Activated CD8-positive, alpha-beta T cell treated with anti-CD3 and anti-CD28 coated beads for 36 hours (primary cell): ENCODE results near the gene PGA5. TPM values are rescaled to one million over a fixed set of nuclear protein-coding genes. Genes with fewer than 3 reads are reported as not detected.
A peak's percentile ranks its signal among the peaks of the same experiment; 100 is the strongest.

Experiments
- ATAC-seq: fragments of 200-7000 bp; cut with Tn5 transposase; one replicate; pipeline ENCODE4 v1.10.0; 2021; ENCODE audit warnings: mild to moderate bottlenecking, moderate library complexity
- CTCF ChIA-PET: fragments of 350-600 bp; sonication (Branson Sonifier 250); formaldehyde crosslinking; loops from one replicate; lab custom pipeline; 2021; ENCODE audit warnings: antibody characterized with exemption; lab: Charles Lee
- POLR2A ChIA-PET: fragments of 350-600 bp; sonication (Branson Sonifier 250); formaldehyde crosslinking; loops from one replicate; lab custom pipeline; 2021; ENCODE audit warnings: antibody characterized with exemption; lab: Charles Lee
- DNase-seq: peaks from one replicate; pipeline ENCODE4 v3.0.0-alpha.2; 2020
- H3K27ac Mint-ChIP-seq: one replicate; pipeline ENCODE4 v1.8.0; 2021; ENCODE audit warnings: mild to moderate bottlenecking, mixed read lengths
- H3K27me3 Mint-ChIP-seq: one replicate; pipeline ENCODE4 v1.8.0; 2021; ENCODE audit warnings: mixed read lengths
- H3K36me3 Mint-ChIP-seq: one replicate; pipeline ENCODE4 v1.8.0; 2021; ENCODE audit warnings: low read depth, mixed read lengths
- H3K4me1 Mint-ChIP-seq: one replicate; pipeline ENCODE4 v1.8.0; 2021; ENCODE audit warnings: low read depth, mixed read lengths
- H3K4me3 Mint-ChIP-seq: one replicate; pipeline ENCODE4 v1.8.0; 2021; ENCODE audit warnings: mild to moderate bottlenecking, moderate library complexity, mixed read lengths
- H3K9me3 Mint-ChIP-seq: one replicate; pipeline ENCODE4 v1.8.0; 2021; ENCODE audit warnings: mixed read lengths
- CTCF ChIP-seq: fragments of 200-600 bp; IDR thresholded peaks from one replicate; pipeline ENCODE4 v1.8.0; 2022; ENCODE audit warnings: antibody characterized with exemption, mild to moderate bottlenecking
- intact Hi-C: fragments of 100-400 bp; cut with micrococcal nuclease; formaldehyde crosslinking; loops from one replicate; pipeline ENCODE4 v1.10.0; 2022
- total RNA-seq, 2 experiments: library from RNA; stranded (reverse); gene quantifications; one replicate each; pipeline ENCODE4 v1.2.3, GENCODE V29; 2021

The PGA5 gene
- total RNA-seq, 2 experiments from 2014 or later: not detected

DNA sequence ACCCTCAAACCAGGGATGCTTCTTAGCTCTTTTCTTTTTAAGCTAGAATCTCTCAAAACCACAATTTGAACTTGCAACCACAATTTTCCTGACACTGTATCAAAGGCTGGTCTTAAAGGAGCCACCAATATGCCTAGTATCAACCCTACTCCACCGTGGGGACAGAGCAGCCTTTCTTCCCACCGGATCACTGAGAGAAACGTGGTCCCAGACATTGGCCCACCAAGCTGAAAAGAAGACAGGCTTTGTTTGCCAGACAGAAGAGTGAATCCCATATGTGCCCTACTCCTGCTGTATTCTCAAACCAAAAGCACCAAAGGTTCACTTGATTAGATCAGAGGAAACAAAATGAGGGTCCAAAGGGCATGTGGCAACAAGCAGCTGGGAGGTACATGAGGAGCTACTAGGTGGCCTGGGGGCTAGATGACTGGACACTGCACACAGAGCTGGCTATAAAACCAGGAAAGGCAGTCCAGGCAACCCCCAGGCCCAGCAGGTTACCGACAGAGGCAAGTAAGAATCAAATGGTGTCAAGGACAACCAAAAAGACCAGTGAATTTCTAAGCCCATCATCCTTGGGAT is 57.8 kb downstream of the PGA5 start:
- intact Hi-C loops: no loop called here
- no peak for ATAC-seq
- CTCF ChIA-PET: interaction anchor here (1.4 to 2.4 kb wide), 3 partner anchors 10 to 136 kb away, joined by 4 to 9 read pairs (median 5); no protein-coding TSS in a partner anchor
- Mint-ChIP-seq H3K9me3 (no peaks in the 10 kb centered on the region), H3K4me1 (peaks cover 34% of the 10 kb centered on the region), H3K27ac (peak overlapping the region; percentile 50), H3K27me3 (no peaks in the 10 kb centered on the region), H3K4me3 (no peak overlapping the region), H3K36me3 (peaks cover 39% of the 10 kb centered on the region)
- DNase-seq: no peak
- POLR2A ChIA-PET: interaction anchor here (0.8 to 1.7 kb wide), 5 partner anchors 11 to 63 kb away, joined by 3 to 6 read pairs (median 4); partner anchors contain the start of genes CYB561A3 and TMEM138
- no peak for TF ChIP-seq CTCF

Other genes starting within 250 kb of the PGA5 start
- gene CD5, start 138.7 kb upstream of the PGA5 start, total RNA-seq: 100 to 1,000 TPM; 214 to 215 TPM
- 1 to 10 TPM; 6.6 to 7.2 TPM for gene VPS37C, start 79.7 kb upstream of the PGA5 start, total RNA-seq
- not detected for gene PGA3, start 37.7 kb upstream of the PGA5 start, total RNA-seq
- gene PGA4, start 18.8 kb upstream of the PGA5 start, total RNA-seq: not detected
- gene VWCE, start 54.1 kb downstream of the PGA5 start, total RNA-seq: 10 to 100 TPM; 23.3 to 25.8 TPM
- 100 to 1,000 TPM; 269 to 270 TPM for gene DDB1, start 91.9 kb downstream of the PGA5 start, total RNA-seq
- 10 to 100 TPM; 79.1 to 86.3 TPM for gene TKFC, start 92.1 kb downstream of the PGA5 start, total RNA-seq
- 10 to 100 TPM; 32.4 to 33.5 TPM for gene CYB561A3, start 120.7 kb downstream of the PGA5 start, total RNA-seq
- gene TMEM138, start 121.2 kb downstream of the PGA5 start, total RNA-seq: 10 to 100 TPM; 38.6 to 47.0 TPM
- 1 to 10 TPM; 8.6 to 9.3 TPM for gene TMEM216, start 151.4 kb downstream of the PGA5 start, total RNA-seq
- gene CPSF7, start 188.8 kb downstream of the PGA5 start, total RNA-seq: 100 to 1,000 TPM in 1 of 2 experiments, 10 to 100 TPM in 1; 98.5 to 105 TPM
- 10 to 100 TPM; 33.6 to 35.3 TPM for gene SDHAF2, start 188.9 kb downstream of the PGA5 start, total RNA-seq